HG02610 (cell line): ENCODE data around the gene ARL5A.

Source experiments
- ATAC-seq: cut with Tn5 transposase; IDR thresholded peaks from one replicate; pipeline ENCODE4 v1.9.1; 2021; ENCODE audit warnings: mild to moderate bottlenecking, moderate library complexity; ENCODE audit not compliant: unreplicated experiment

Gene ARL5A

GRCh38 chr2:151770995-151771394, 57.2 kb downstream of the ARL5A start:
- no peak for ATAC-seq

GRCh38 chr2:151769606-151770005, 58.6 kb downstream of the ARL5A start:
- ATAC-seq = no peak

DNA sequence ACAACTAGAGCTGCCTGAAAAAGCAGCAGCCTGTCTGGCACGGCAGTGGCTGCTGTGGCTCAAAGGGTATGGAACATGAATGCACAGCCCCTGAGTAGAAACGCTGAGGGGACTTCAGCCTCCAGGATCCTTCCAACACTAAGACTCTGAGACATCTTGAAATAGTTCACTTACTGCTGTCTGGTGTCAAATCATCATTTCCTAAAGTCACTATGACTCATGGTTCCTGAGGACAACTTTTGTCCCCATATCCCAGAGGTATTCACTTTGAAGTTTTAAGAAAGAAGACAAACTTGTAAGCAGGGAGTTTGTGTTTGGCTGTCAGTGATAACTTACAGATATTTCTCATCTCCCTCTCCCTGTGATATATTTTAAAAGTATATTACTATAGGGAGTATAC, 60.7 kb downstream of the ARL5A start:
- no peak for ATAC-seq

GRCh38 chr2:151766437-151767153, 61.6 kb downstream of the ARL5A start:
- peak; percentile 79 for ATAC-seq

DNA sequence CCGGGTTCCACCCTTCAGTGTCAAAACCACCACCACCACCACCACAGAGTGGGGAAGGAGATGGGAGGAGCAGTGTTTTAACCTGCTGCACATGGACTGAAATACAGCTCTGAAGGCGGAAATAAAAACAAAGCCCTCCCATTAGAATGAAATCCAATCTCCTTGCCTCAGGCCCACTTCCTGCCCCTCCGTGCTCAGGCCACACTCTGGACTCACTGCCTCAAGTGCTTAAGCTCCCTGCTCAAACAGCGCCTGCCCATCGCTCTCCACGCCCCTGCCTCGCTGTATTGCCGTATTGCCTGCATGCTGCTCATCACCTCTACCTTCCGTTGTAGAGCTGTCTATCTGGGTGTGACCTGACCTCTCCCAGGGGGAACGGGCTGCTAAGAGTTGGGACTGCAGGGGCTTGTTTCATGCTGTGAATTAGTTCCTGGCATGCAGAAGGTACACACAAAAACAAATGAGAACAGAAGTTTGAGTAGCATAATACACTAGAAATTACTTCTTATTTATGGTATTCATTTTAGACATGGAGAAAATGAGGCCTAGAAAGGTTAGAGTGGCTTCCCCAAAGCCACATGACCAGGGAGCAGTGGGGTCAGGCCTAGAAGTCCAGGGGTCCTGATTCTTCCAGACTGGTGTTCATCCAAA, 62.3 kb downstream of the ARL5A start:
- no peak for ATAC-seq

DNA sequence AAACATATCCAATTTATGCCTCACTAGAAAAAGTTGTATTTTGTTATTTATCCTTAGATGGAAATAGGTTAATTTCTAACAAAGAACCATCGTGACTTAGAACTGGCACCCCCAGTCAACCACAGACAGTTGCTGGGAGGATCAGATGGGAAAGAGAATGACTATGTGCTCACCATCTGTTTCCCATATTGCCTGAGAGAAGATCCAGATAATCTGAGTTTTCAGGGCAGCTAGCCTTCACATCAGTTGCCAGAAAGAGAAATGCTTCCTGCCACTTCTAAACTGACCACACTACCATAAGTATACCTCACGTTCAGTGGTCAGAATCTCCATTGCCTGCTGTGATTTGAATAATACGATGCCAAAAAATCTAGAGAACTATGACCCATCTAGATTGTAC, 65.5 kb downstream of the ARL5A start:
- no peak for ATAC-seq

GRCh38 chr2:151761687-151762086, 66.5 kb downstream of the ARL5A start:
- no peak for ATAC-seq

- ATAC-seq = no peak
Observed at GRCh38 chr2:151761193-151761592, 67.0 kb downstream of the ARL5A start.

DNA sequence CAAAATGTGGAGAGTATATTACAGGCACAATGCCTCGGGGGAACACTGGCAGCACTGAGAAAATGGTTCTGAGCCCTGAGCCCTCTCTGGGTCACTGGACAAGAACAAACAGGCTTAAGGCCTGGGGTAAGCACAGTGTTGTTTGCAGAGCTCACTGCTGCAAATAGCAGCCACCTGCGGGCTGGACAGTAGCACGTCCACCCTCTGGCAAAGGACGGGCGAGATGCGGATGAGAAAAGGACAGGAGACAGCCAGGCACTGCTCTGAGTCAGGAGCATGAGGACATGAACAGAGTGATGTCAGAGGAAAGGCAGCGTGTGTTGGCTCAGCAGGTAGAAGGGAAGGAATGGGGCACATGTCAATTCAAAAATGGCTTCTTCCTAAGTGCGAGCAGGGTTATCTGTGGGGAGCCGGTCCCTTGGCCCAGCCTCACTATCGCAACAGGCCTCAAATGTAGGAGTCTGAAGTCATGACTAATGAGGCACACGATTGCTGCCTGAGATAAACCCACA, 68.0 kb downstream of the ARL5A start:
- ATAC-seq = no peak

GRCh38 chr2:151758744-151759143, 69.5 kb downstream of the ARL5A start:
- no peak for ATAC-seq

DNA sequence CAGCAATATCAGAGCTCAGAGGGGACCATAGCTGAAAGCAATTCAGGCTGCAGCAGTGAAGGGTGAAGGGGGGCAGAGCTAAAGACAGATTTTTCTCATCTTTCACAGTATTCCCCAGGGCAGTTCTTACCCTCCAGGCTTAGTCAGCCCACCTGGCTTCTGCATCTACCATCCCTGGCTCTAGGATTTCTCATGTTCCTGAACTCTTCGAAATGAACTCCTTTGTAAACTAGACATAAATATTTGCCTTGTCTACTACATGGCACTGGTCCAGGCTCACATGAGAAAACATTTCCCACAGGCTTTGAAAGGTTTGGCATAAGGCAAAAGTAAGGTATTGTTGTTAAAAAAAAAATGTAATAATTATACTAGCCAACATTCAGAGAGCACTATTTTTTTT, 70.4 kb downstream of the ARL5A start:
- ATAC-seq = no peak

DNA sequence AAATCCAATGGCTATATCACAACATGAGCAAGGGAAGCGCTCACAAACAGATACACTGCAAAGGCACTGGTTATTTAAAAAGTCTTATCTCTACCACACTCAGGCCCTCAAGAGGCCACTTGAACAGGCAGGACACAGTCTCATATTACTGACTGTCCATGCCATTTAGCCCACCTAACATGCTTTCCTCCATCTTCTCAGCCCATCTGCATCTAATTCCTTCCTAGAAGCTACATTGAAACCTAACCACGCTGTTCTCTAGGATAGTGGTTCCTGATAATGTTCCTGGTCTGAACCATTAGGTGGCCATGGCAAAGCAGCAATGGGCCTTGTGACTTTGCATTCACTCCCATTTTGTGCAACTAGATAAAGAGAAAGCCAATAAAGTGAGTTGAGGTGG, 71.4 kb downstream of the ARL5A start:
- no peak for ATAC-seq

DNA sequence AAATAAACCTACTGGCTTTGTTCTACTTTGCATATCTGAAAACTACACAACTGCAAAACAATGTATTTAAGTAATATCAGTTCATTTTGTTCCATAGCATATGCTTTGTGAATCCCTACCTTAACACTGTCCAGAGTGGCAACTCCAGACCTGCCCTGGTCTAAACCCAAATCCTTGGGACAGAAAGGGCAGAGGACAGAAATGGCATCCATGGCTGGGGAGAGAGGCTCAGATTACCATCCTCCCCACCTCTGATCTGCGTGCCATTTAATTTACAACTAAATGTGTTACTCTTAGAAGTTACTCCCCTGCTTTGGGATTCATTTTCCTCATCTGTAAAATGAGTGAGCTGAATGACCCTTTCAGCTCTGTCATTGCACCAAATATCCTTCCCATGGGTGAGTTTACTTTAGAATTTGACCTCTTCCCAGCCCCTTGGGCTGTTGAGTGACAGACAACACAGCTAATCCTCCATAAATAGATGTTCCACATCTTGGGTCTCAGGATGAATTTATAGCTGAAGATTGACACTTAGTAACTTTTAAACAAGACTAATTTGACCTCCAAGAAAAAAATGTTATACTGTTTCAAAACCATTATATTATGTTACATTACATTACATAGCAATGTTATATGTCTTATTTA, 73.8 kb downstream of the ARL5A start:
- no peak for ATAC-seq

DNA sequence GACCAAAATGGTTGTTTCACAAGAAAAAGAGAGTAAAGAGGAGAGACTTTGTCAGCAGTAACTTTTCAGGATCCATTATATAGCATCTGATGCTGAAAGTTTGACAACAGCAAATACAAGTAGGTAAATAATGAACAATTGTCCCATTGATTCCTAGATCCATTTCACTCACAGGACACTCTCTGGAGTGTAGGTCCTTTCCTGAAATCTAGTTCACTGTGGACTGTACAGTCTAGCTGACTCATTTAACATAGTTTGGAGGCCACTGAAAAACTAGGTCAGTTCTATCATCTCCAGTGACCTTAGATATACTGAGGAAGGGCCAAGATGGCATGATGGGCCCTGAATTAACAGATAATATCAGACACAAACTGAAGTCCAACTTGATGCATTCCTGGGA, 74.7 kb downstream of the ARL5A start:
- ATAC-seq = no peak
